ENCODE data around the gene CDH8.

CDH8 gene

GRCh38 chr16:62036101-62036801 lies at the start of gene CDH8:
Gene CDH8, minus strand, starts transcription at chr16:62036438. Its CDS starts 15,035 bp downstream, at chr16:62021403.
- Histone ChIP-seq H3K27me3 (ENCODE audit: control insufficient read depth in 1 of 2, insufficient read depth in 2 of 2, low read length in 2 of 2) (peaks cover 21 to 36% of the 10 kb centered on the region in 2 donors), H3K27ac (ENCODE audit: low read depth, low read length) (no peak within 1 kb of the TSS), H3K36me3 (ENCODE audit: insufficient read depth, low read length) (no peaks in the 10 kb centered on the region), H3K4me3 (ENCODE audit: low read depth in 1 of 2, low read length in 2 of 2) (peak within 1 kb of the TSS; percentile 7 to 45), H3K4me1 (ENCODE audit: insufficient read depth, low read length) (peaks cover 4% of the 10 kb centered on the region), H3K9me3 (ENCODE audit: low read length) (no peaks in the 10 kb centered on the region), H3K9ac (ENCODE audit: low read length) (no peak within 1 kb of the TSS)

- Histone ChIP-seq H3K36me3 (ENCODE audit: insufficient read depth, low read length) (no peaks in the 10 kb centered on the region), H3K4me3 (ENCODE audit: low read depth in 1 of 2, low read length in 2 of 2) (no peak overlapping the region), H3K27ac (ENCODE audit: low read depth, low read length) (no peak overlapping the region), H3K9me3 (ENCODE audit: low read length) (no peaks in the 10 kb centered on the region), H3K4me1 (ENCODE audit: insufficient read depth, low read length) (no peaks in the 10 kb centered on the region), H3K9ac (ENCODE audit: low read length) (no peak overlapping the region), H3K27me3 (ENCODE audit: control insufficient read depth in 1 of 2, insufficient read depth in 2 of 2, low read length in 2 of 2) (no peaks in the 10 kb centered on the region)
These were observed 43.0 kb upstream of the CDH8 start for GRCh38 chr16:62079236-62079635.

DNA sequence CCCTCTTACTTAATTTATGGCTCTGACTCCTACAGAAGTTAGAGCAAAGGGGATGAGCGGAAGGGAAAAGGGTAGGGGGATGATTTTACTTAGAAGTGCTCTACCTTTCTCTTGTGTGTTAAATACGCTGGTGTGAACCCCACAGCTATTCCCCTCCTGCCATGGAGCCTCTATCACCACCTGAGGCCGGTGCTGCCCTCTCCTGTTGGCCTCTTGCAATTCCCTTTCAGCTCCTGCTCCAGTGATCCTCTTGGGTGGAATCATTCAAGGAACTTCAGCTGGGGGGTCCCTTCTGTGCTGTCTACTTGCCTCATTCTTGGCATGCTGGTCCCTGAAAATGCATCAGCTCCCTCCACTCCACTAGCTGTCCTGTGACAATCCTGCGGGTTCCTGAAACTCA lies 41.8 kb upstream of the CDH8 start:
- H3K36me3 ChIP-seq (ENCODE audit: insufficient read depth, low read length): no peaks in the 10 kb centered on the region
- no peaks in the 10 kb centered on the region for H3K27me3 ChIP-seq (ENCODE audit: control insufficient read depth in 1 of 2, insufficient read depth in 2 of 2, low read length in 2 of 2)
- H3K9ac ChIP-seq (ENCODE audit: low read length): no peak overlapping the region
- no peak overlapping the region for H3K4me3 ChIP-seq (ENCODE audit: low read depth in 1 of 2, low read length in 2 of 2)
- no peaks in the 10 kb centered on the region for H3K9me3 ChIP-seq (ENCODE audit: low read length)
- H3K4me1 ChIP-seq (ENCODE audit: insufficient read depth, low read length): no peaks in the 10 kb centered on the region
- no peak overlapping the region for H3K27ac ChIP-seq (ENCODE audit: low read depth, low read length)

DNA sequence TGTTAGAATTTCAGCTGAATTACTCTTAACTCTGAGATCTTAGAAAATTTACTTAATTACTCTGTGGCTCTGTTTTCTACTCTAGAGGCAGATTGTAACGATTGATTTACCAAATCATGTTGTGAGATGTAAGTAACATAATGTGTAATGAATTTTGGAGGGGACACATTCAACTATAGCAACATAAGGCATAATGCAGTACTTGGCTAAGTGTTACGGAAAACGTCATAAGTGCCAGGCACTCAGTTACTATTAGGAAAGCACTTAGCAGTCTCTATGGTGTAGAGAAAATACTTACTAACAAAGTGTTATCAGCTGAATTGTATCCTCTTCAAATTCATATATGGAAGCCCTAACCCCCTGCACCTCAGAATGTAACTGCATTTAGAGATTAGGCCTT lies 40.6 kb upstream of the CDH8 start:
- Histone ChIP-seq H3K27ac (ENCODE audit: low read depth, low read length) (no peak overlapping the region), H3K4me3 (ENCODE audit: low read depth in 1 of 2, low read length in 2 of 2) (no peak overlapping the region), H3K9ac (ENCODE audit: low read length) (no peak overlapping the region), H3K4me1 (ENCODE audit: insufficient read depth, low read length) (no peaks in the 10 kb centered on the region), H3K36me3 (ENCODE audit: insufficient read depth, low read length) (no peaks in the 10 kb centered on the region), H3K27me3 (ENCODE audit: control insufficient read depth in 1 of 2, insufficient read depth in 2 of 2, low read length in 2 of 2) (no peaks in the 10 kb centered on the region), H3K9me3 (ENCODE audit: low read length) (no peaks in the 10 kb centered on the region)

GRCh38 chr16:62068747-62069146 lies 32.5 kb upstream of the CDH8 start:
- H3K36me3 ChIP-seq (ENCODE audit: insufficient read depth, low read length): no peaks in the 10 kb centered on the region
- H3K9ac ChIP-seq (ENCODE audit: low read length): no peak overlapping the region
- no peak overlapping the region for H3K4me3 ChIP-seq (ENCODE audit: low read depth in 1 of 2, low read length in 2 of 2)
- H3K27me3 ChIP-seq (ENCODE audit: control insufficient read depth in 1 of 2, insufficient read depth in 2 of 2, low read length in 2 of 2): no peaks in the 10 kb centered on the region
- no peaks in the 10 kb centered on the region for H3K4me1 ChIP-seq (ENCODE audit: insufficient read depth, low read length)
- H3K9me3 ChIP-seq (ENCODE audit: low read length): no peaks in the 10 kb centered on the region
- H3K27ac ChIP-seq (ENCODE audit: low read depth, low read length): no peak overlapping the region

- Histone ChIP-seq H3K27me3 (ENCODE audit: control insufficient read depth in 1 of 2, insufficient read depth in 2 of 2, low read length in 2 of 2) (no peaks in the 10 kb centered on the region), H3K4me1 (ENCODE audit: insufficient read depth, low read length) (no peaks in the 10 kb centered on the region), H3K27ac (ENCODE audit: low read depth, low read length) (no peak overlapping the region), H3K4me3 (ENCODE audit: low read depth in 1 of 2, low read length in 2 of 2) (no peak overlapping the region), H3K9ac (ENCODE audit: low read length) (no peak overlapping the region), H3K36me3 (ENCODE audit: insufficient read depth, low read length) (no peaks in the 10 kb centered on the region), H3K9me3 (ENCODE audit: low read length) (no peaks in the 10 kb centered on the region)
These were observed 31.7 kb upstream of the CDH8 start for GRCh38 chr16:62067981-62068380.

GRCh38 chr16:62067182-62067581 lies 30.9 kb upstream of the CDH8 start:
- Histone ChIP-seq H3K4me3 (ENCODE audit: low read depth in 1 of 2, low read length in 2 of 2) (no peak overlapping the region), H3K27ac (ENCODE audit: low read depth, low read length) (no peak overlapping the region), H3K4me1 (ENCODE audit: insufficient read depth, low read length) (no peaks in the 10 kb centered on the region), H3K9me3 (ENCODE audit: low read length) (no peaks in the 10 kb centered on the region), H3K9ac (ENCODE audit: low read length) (no peak overlapping the region), H3K36me3 (ENCODE audit: insufficient read depth, low read length) (no peaks in the 10 kb centered on the region), H3K27me3 (ENCODE audit: control insufficient read depth in 1 of 2, insufficient read depth in 2 of 2, low read length in 2 of 2) (no peaks in the 10 kb centered on the region)

GRCh38 chr16:62066747-62067146 lies 30.5 kb upstream of the CDH8 start:
- H3K36me3 ChIP-seq (ENCODE audit: insufficient read depth, low read length): no peaks in the 10 kb centered on the region
- no peak overlapping the region for H3K9ac ChIP-seq (ENCODE audit: low read length)
- H3K27ac ChIP-seq (ENCODE audit: low read depth, low read length): no peak overlapping the region
- H3K4me3 ChIP-seq (ENCODE audit: low read depth in 1 of 2, low read length in 2 of 2): no peak overlapping the region
- H3K9me3 ChIP-seq (ENCODE audit: low read length): no peaks in the 10 kb centered on the region
- no peaks in the 10 kb centered on the region for H3K4me1 ChIP-seq (ENCODE audit: insufficient read depth, low read length)
- H3K27me3 ChIP-seq (ENCODE audit: control insufficient read depth in 1 of 2, insufficient read depth in 2 of 2, low read length in 2 of 2): no peaks in the 10 kb centered on the region

DNA sequence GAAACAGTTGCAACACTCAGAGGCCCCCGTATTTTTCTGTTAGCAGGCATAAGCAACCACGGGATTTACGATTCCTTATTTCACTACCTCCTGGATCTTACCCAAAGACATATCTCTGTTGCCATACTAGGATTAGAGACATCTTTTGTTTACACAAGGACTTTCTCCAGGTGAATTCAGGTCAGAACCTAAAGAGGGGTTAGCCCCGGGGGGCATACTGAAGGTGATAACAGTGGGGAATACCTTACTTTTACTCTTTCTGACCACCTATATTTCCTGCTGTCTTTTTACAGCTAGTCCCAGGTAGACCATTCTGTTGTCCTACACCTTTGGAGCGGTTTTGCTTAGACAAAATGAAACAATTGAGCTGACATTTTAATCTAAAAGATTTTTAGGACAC lies 27.9 kb upstream of the CDH8 start:
- Histone ChIP-seq H3K27me3 (ENCODE audit: control insufficient read depth in 1 of 2, insufficient read depth in 2 of 2, low read length in 2 of 2) (no peaks in the 10 kb centered on the region), H3K4me1 (ENCODE audit: insufficient read depth, low read length) (no peaks in the 10 kb centered on the region), H3K36me3 (ENCODE audit: insufficient read depth, low read length) (no peaks in the 10 kb centered on the region), H3K4me3 (ENCODE audit: low read depth in 1 of 2, low read length in 2 of 2) (no peak overlapping the region), H3K27ac (ENCODE audit: low read depth, low read length) (no peak overlapping the region), H3K9ac (ENCODE audit: low read length) (no peak overlapping the region), H3K9me3 (ENCODE audit: low read length) (no peaks in the 10 kb centered on the region)

DNA sequence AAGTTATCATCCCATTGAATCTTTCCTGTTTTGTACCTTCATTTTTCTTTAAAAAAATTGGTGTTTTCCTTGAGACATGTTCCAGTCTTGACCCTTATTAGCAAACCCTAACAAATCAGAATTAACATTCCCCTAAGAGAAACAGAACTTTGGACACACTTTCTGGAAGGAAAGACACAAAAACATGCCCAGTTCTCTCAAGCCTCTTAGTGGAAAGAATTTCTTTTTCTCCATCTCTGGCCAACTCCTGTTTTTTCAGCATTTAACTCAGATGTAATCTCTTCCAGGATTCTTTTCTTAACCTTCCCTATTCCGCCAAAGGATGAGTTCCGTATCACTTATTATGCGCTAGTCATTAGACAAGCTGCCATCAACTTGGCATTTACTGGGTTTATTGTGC lies 23.9 kb upstream of the CDH8 start:
- no peaks in the 10 kb centered on the region for H3K9me3 ChIP-seq (ENCODE audit: low read length)

GRCh38 chr16:62059527-62059926 lies 23.3 kb upstream of the CDH8 start:
- Histone ChIP-seq H3K4me1 (ENCODE audit: insufficient read depth, low read length) (no peaks in the 10 kb centered on the region), H3K9ac (ENCODE audit: low read length) (no peak overlapping the region), H3K27ac (ENCODE audit: low read depth, low read length) (no peak overlapping the region), H3K9me3 (ENCODE audit: low read length) (no peaks in the 10 kb centered on the region), H3K27me3 (ENCODE audit: control insufficient read depth in 1 of 2, insufficient read depth in 2 of 2, low read length in 2 of 2) (no peaks in the 10 kb centered on the region), H3K36me3 (ENCODE audit: insufficient read depth, low read length) (no peaks in the 10 kb centered on the region), H3K4me3 (ENCODE audit: low read depth in 1 of 2, low read length in 2 of 2) (no peak overlapping the region)

More for the DNA sequence above, 23.9 kb upstream of the CDH8 start:
- no peaks in the 10 kb centered on the region for H3K27me3 ChIP-seq (ENCODE audit: control insufficient read depth in 1 of 2, insufficient read depth in 2 of 2, low read length in 2 of 2)
- H3K27ac ChIP-seq (ENCODE audit: low read depth, low read length): no peak overlapping the region
- no peaks in the 10 kb centered on the region for H3K36me3 ChIP-seq (ENCODE audit: insufficient read depth, low read length)
- no peak overlapping the region for H3K9ac ChIP-seq (ENCODE audit: low read length)
- no peaks in the 10 kb centered on the region for H3K4me1 ChIP-seq (ENCODE audit: insufficient read depth, low read length)
- no peak overlapping the region for H3K4me3 ChIP-seq (ENCODE audit: low read depth in 1 of 2, low read length in 2 of 2)

DNA sequence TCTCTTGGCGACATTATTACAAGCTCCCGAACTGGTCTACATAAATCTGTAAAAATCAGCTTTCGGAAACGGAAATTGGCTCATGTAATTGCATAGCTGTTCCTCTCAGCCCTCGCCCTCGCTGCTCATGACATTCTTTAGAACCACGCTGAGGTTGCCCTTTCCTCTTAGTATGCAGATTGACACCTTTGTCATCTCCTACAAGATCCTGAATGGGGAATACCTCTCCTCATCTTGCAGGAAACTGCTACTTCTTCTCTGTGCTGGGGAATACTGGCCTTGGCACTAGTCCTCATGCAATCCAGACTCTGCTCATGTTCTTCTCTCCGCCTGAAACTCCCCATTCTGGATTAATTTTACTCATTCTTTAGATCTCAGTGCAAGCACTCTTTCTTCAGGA lies 22.2 kb upstream of the CDH8 start:
- H3K9ac ChIP-seq (ENCODE audit: low read length): no peak overlapping the region
- no peaks in the 10 kb centered on the region for H3K27me3 ChIP-seq (ENCODE audit: control insufficient read depth in 1 of 2, insufficient read depth in 2 of 2, low read length in 2 of 2)
- no peaks in the 10 kb centered on the region for H3K4me1 ChIP-seq (ENCODE audit: insufficient read depth, low read length)
- no peak overlapping the region for H3K27ac ChIP-seq (ENCODE audit: low read depth, low read length)
- no peaks in the 10 kb centered on the region for H3K36me3 ChIP-seq (ENCODE audit: insufficient read depth, low read length)
- H3K4me3 ChIP-seq (ENCODE audit: low read depth in 1 of 2, low read length in 2 of 2): no peak overlapping the region
- no peaks in the 10 kb centered on the region for H3K9me3 ChIP-seq (ENCODE audit: low read length)

Measured in muscle layer of colon (tissue), 2 donors.